AG09309 (cell line): ENCODE results near the gene GREM2.

ENCODE experiments used
- DNase-seq: peaks from one replicate; pipeline ENCODE4 v3.0.0-alpha.2; 2010; ENCODE audit warnings: low read depth
- H3K4me3 ChIP-seq: 2 replicates; pipeline ENCODE4 v1.5.1; 2011; ENCODE audit warnings: mild to moderate bottlenecking, low read depth, low read length, moderate library complexity; ENCODE audit not compliant: control insufficient read depth
- TF ChIP-seq, protein P1 (sequence below): IDR thresholded peaks from 2 replicates; pipeline ENCODE4 v1.5.1; 2011; ENCODE audit warnings: mild to moderate bottlenecking, low read depth, low read length, inconsistent platforms; ENCODE audit not compliant: insufficient read depth, control insufficient read depth; ENCODE audit errors: missing control alignments

Gene GREM2

GRCh38 chr1:240524356-240525069 lies 87.4 kb downstream of the GREM2 start:
- DNase-seq, result no peak
- no peak overlapping the region for H3K4me3 ChIP-seq
- TF ChIP-seq, protein P1, sequence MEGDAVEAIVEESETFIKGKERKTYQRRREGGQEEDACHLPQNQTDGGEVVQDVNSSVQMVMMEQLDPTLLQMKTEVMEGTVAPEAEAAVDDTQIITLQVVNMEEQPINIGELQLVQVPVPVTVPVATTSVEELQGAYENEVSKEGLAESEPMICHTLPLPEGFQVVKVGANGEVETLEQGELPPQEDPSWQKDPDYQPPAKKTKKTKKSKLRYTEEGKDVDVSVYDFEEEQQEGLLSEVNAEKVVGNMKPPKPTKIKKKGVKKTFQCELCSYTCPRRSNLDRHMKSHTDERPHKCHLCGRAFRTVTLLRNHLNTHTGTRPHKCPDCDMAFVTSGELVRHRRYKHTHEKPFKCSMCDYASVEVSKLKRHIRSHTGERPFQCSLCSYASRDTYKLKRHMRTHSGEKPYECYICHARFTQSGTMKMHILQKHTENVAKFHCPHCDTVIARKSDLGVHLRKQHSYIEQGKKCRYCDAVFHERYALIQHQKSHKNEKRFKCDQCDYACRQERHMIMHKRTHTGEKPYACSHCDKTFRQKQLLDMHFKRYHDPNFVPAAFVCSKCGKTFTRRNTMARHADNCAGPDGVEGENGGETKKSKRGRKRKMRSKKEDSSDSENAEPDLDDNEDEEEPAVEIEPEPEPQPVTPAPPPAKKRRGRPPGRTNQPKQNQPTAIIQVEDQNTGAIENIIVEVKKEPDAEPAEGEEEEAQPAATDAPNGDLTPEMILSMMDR, result no peak

GRCh38 chr1:240522122-240522822 lies 89.7 kb downstream of the GREM2 start:
- H3K4me3 ChIP-seq, result no peak overlapping the region
- TF ChIP-seq, protein P1, result no peak
- DNase-seq, result no peak

DNA sequence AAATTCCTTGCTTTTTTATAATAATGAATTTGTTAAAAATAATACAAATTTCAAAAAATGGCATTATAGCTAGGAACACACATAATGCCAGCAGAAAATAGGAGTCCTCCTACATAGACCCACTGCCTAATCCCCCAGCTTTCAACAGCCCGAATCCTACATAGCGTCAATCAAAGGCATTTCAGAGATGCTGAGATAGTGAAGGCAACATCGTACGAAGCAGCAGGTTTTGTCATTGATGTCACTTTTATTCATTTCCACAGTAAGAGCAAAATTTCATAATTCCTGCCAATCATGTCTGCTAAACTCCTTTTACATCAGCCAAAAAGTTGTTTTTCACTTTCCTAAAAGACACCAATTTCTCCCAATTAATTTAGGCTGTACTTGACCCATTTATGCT lies 94.1 kb downstream of the GREM2 start:
- H3K4me3 ChIP-seq, result no peak overlapping the region
- DNase-seq, result no peak
- TF ChIP-seq, protein P1, result no peak

DNA sequence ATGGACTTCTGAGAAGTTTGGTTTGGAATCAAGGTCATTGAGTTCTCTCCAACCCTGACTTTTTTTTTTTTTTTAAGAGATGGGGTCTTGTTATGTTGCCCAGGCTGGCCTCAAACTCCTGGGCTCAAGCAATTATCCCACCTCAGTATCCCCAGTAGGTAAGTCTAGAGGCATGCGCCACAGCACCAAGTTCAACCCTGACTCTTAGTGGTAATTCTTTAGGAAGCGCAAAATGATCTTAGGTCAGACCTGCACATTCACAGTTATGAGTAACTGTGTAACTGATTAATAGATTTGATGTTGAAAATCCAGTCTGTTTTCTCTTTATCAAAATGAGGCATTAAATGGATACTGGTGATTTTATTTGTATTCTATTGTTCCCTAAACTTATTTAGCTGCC lies 95.9 kb downstream of the GREM2 start:
- no peak for DNase-seq
- TF ChIP-seq, protein P1, result no peak
- no peak overlapping the region for H3K4me3 ChIP-seq

DNA sequence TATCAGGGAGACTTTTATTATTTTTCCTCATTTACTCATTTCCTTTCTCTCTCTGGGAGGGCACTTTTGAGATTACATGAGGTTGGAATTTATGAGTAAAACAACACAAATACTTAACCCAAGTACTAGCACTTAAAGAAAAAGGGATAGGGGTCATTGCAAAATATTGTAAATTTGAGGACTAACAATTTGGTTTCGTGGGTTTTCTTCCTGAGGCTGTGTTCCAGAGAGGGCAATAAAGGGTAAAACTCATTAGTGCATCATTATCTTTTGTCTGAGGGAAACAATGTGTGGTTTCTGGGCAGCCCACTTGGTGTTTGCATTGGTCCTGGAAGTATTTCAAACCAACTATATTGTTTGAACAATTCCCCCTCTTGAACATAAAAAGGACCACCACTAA lies 96.5 kb downstream of the GREM2 start:
- no peak overlapping the region for H3K4me3 ChIP-seq
- peak; percentile 39 for DNase-seq

GRCh38 chr1:240511789-240512188 lies 100.2 kb downstream of the GREM2 start:
- H3K4me3 ChIP-seq, result no peak overlapping the region
- no peak for DNase-seq
- TF ChIP-seq, protein P1, result no peak

More for the DNA sequence above, 96.5 kb downstream of the GREM2 start:
- TF ChIP-seq, protein P1, result no peak

DNA sequence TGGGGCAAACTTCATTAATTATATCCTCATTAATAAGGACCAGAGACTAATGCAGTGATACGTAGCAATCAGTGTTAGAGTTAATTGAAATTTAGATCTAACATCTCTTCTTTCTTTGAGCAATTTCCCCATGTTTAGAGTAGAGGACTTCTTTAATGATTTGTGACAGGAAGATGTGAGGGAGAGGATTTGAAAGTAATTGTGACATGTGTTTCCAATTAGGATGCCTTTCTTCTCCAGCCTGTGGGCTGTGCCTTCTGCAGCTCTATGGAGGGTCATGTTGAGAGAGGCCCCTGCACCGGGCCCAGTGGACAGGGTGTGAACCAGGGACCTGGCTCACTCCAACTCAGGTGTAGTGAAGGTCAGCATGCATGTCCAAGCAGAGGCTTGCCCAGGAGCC lies 103.0 kb downstream of the GREM2 start:
- H3K4me3 ChIP-seq, result no peak overlapping the region
- no peak for DNase-seq
- TF ChIP-seq, protein P1, result no peak
